GM18517 (cell line): Measurements from ENCODE around the gene MICOS13.

ENCODE experiments used
- ATAC-seq: cut with Tn5 transposase; IDR thresholded peaks from one replicate; pipeline ENCODE4 v1.9.1; 2021; ENCODE audit warnings: mild to moderate bottlenecking, moderate library complexity; ENCODE audit not compliant: unreplicated experiment

Gene MICOS13

GRCh38 chr19:5669212-5669611 lies 11.1 kb downstream of the MICOS13 start:
- ATAC-seq: no peak

- no peak for ATAC-seq
Observed at GRCh38 chr19:5667751-5668271, 12.5 kb downstream of the MICOS13 start.

- no peak for ATAC-seq
Observed at GRCh38 chr19:5666921-5667610, 13.2 kb downstream of the MICOS13 start.

GRCh38 chr19:5665781-5666513 lies 14.4 kb downstream of the MICOS13 start:
- no peak for ATAC-seq

- ATAC-seq: no peak
Observed at GRCh38 chr19:5664515-5664914, 15.8 kb downstream of the MICOS13 start.

- ATAC-seq: no peak
Observed at GRCh38 chr19:5663904-5664303, 16.4 kb downstream of the MICOS13 start.

- ATAC-seq: no peak
Observed at GRCh38 chr19:5661483-5661882, 18.8 kb downstream of the MICOS13 start.

- ATAC-seq: no peak
Observed at GRCh38 chr19:5655412-5655811, 24.9 kb downstream of the MICOS13 start.

- ATAC-seq: no peak
Observed at GRCh38 chr19:5654931-5655330, 25.4 kb downstream of the MICOS13 start.

- no peak for ATAC-seq
Observed at GRCh38 chr19:5652261-5652660, 28.1 kb downstream of the MICOS13 start.

GRCh38 chr19:5651361-5651760 lies 29.0 kb downstream of the MICOS13 start:
- no peak for ATAC-seq

GRCh38 chr19:5648464-5648863 lies 31.9 kb downstream of the MICOS13 start:
- no peak for ATAC-seq

GRCh38 chr19:5646703-5647102 lies 33.6 kb downstream of the MICOS13 start:
- ATAC-seq: no peak

- ATAC-seq: no peak
Observed at GRCh38 chr19:5645409-5645808, 34.9 kb downstream of the MICOS13 start.

- no peak for ATAC-seq
Observed at GRCh38 chr19:5644037-5644436, 36.3 kb downstream of the MICOS13 start.

GRCh38 chr19:5643060-5643459 lies 37.3 kb downstream of the MICOS13 start:
- no peak for ATAC-seq

- ATAC-seq: no peak
Observed at GRCh38 chr19:5642204-5642603, 38.1 kb downstream of the MICOS13 start.

GRCh38 chr19:5641171-5641570 lies 39.1 kb downstream of the MICOS13 start:
- no peak for ATAC-seq

GRCh38 chr19:5637971-5638370 lies 42.3 kb downstream of the MICOS13 start:
- no peak for ATAC-seq

- no peak for ATAC-seq
Observed at GRCh38 chr19:5635427-5635826, 44.9 kb downstream of the MICOS13 start.

GRCh38 chr19:5632657-5633056 lies 47.7 kb downstream of the MICOS13 start:
- no peak for ATAC-seq

GRCh38 chr19:5632241-5632612 lies 48.1 kb downstream of the MICOS13 start:
- ATAC-seq: no peak
